ENCODE results near the gene GRM7.

Gene GRM7

GRCh38 chr3:7432610-7433009 lies 571.7 kb downstream of the GRM7 start:
- Histone ChIP-seq H2BK5ac (ENCODE audit: low read depth, low read length, poor library complexity) (no peak overlapping the region), H3K27ac (ENCODE audit: low read depth, low read length) (no peak overlapping the region), H3K4me2 (ENCODE audit: low read length) (no peak overlapping the region), H3K14ac (ENCODE audit: low read length) (no peak overlapping the region), H4K8ac (ENCODE audit: low read depth, low read length) (no peak overlapping the region), H3K36me3 (ENCODE audit: control insufficient read depth in 1 of 2, insufficient read depth in 2 of 2, low read length in 2 of 2) (no peaks in the 10 kb centered on the region), H2BK12ac (ENCODE audit: low read length) (no peak overlapping the region), H3K4ac (ENCODE audit: low read depth, low read length) (no peak overlapping the region), H3K79me1 (ENCODE audit: low read length) (no peaks in the 10 kb centered on the region), H2AFZ (ENCODE audit: insufficient read depth, low read length, poor library complexity) (no peak overlapping the region), H2AK5ac (ENCODE audit: low read length) (no peak overlapping the region), H4K12ac (ENCODE audit: low read depth, low read length) (no peak overlapping the region), H3K4me1 (ENCODE audit: control insufficient read depth in 1 of 2, insufficient read depth in 2 of 2, low read length in 2 of 2) (no peaks in the 10 kb centered on the region), H3K18ac (ENCODE audit: low read length) (no peak overlapping the region), H3K79me2 (ENCODE audit: control insufficient read depth, insufficient read depth, low read length, poor library complexity) (no peaks in the 10 kb centered on the region), H3K23ac (ENCODE audit: low read length) (no peak overlapping the region), H2BK120ac (ENCODE audit: insufficient read depth, low read length, poor library complexity) (no peak overlapping the region), H4K91ac (ENCODE audit: low read depth, low read length) (no peak overlapping the region), H3K9ac (ENCODE audit: low read length) (no peak overlapping the region), H3K27me3 (ENCODE audit: insufficient read depth, low read length) (no peaks in the 10 kb centered on the region), H3K4me3 (ENCODE audit: low read depth, low read length) (no peak overlapping the region), H3K9me3 (ENCODE audit: insufficient read depth, low read depth, low read length) (no peaks in the 10 kb centered on the region)
- WGBS (ENCODE audit: extremely low coverage, insufficient coverage, insufficient read length) = no CpG with 5 or more reads among the region's 2 CpGs
- DNase-seq = no peak

GRCh38 chr3:7433073-7433472 lies 572.2 kb downstream of the GRM7 start:
- Histone ChIP-seq H3K18ac (ENCODE audit: low read length) (no peak overlapping the region), H2BK12ac (ENCODE audit: low read length) (no peak overlapping the region), H3K23ac (ENCODE audit: low read length) (no peak overlapping the region), H3K36me3 (ENCODE audit: control insufficient read depth in 1 of 2, insufficient read depth in 2 of 2, low read length in 2 of 2) (no peaks in the 10 kb centered on the region), H3K79me1 (ENCODE audit: low read length) (no peaks in the 10 kb centered on the region), H3K27ac (ENCODE audit: low read depth, low read length) (no peak overlapping the region), H3K9ac (ENCODE audit: low read length) (no peak overlapping the region), H2AK5ac (ENCODE audit: low read length) (no peak overlapping the region), H3K4me3 (ENCODE audit: low read depth, low read length) (no peak overlapping the region), H3K4me1 (ENCODE audit: control insufficient read depth in 1 of 2, insufficient read depth in 2 of 2, low read length in 2 of 2) (no peaks in the 10 kb centered on the region), H2AFZ (ENCODE audit: insufficient read depth, low read length, poor library complexity) (no peak overlapping the region), H3K9me3 (ENCODE audit: insufficient read depth, low read depth, low read length) (no peaks in the 10 kb centered on the region), H2BK120ac (ENCODE audit: insufficient read depth, low read length, poor library complexity) (no peak overlapping the region), H3K14ac (ENCODE audit: low read length) (no peak overlapping the region), H4K12ac (ENCODE audit: low read depth, low read length) (no peak overlapping the region), H4K8ac (ENCODE audit: low read depth, low read length) (no peak overlapping the region), H3K4ac (ENCODE audit: low read depth, low read length) (no peak overlapping the region), H2BK5ac (ENCODE audit: low read depth, low read length, poor library complexity) (no peak overlapping the region), H3K79me2 (ENCODE audit: control insufficient read depth, insufficient read depth, low read length, poor library complexity) (no peaks in the 10 kb centered on the region), H4K91ac (ENCODE audit: low read depth, low read length) (no peak overlapping the region), H3K4me2 (ENCODE audit: low read length) (no peak overlapping the region), H3K27me3 (ENCODE audit: insufficient read depth, low read length) (no peaks in the 10 kb centered on the region)
- WGBS (ENCODE audit: extremely low coverage, insufficient coverage, insufficient read length) = no CpG with 5 or more reads among the region's 2 CpGs
- no peak for DNase-seq

GRCh38 chr3:7436542-7436941 lies 575.6 kb downstream of the GRM7 start:
- DNase-seq = no peak
- Histone ChIP-seq H2BK120ac (ENCODE audit: insufficient read depth, low read length, poor library complexity) (no peak overlapping the region), H3K4me3 (ENCODE audit: low read depth, low read length) (no peak overlapping the region)

GRCh38 chr3:7437231-7437630 lies 576.3 kb downstream of the GRM7 start:
- DNase-seq = no peak

More at GRCh38 chr3:7436542-7436941, 575.6 kb downstream of the GRM7 start:
- no peak overlapping the region for H3K4me2 ChIP-seq (ENCODE audit: low read length)
- no peak overlapping the region for H3K14ac ChIP-seq (ENCODE audit: low read length)
- peaks cover 0 to 1% of the 10 kb centered on the region in 2 experiments for H3K4me1 ChIP-seq (ENCODE audit: control insufficient read depth in 1 of 2, insufficient read depth in 2 of 2, low read length in 2 of 2)
- H3K18ac ChIP-seq (ENCODE audit: low read length) = no peak overlapping the region
- no peaks in the 10 kb centered on the region for H3K79me2 ChIP-seq (ENCODE audit: control insufficient read depth, insufficient read depth, low read length, poor library complexity)
- H3K9me3 ChIP-seq (ENCODE audit: insufficient read depth, low read depth, low read length) = no peaks in the 10 kb centered on the region
- H3K27ac ChIP-seq (ENCODE audit: low read depth, low read length) = no peak overlapping the region
- no peak overlapping the region for H2AFZ ChIP-seq (ENCODE audit: insufficient read depth, low read length, poor library complexity)
- no peaks in the 10 kb centered on the region for H3K36me3 ChIP-seq (ENCODE audit: control insufficient read depth in 1 of 2, insufficient read depth in 2 of 2, low read length in 2 of 2)
- no peak overlapping the region for H3K4ac ChIP-seq (ENCODE audit: low read depth, low read length)
- no peak overlapping the region for H2BK12ac ChIP-seq (ENCODE audit: low read length)
- H2AK5ac ChIP-seq (ENCODE audit: low read length) = no peak overlapping the region
- no peak overlapping the region for H4K91ac ChIP-seq (ENCODE audit: low read depth, low read length)
- no peak overlapping the region for H3K23ac ChIP-seq (ENCODE audit: low read length)
- no peaks in the 10 kb centered on the region for H3K79me1 ChIP-seq (ENCODE audit: low read length)
- no peak overlapping the region for H2BK5ac ChIP-seq (ENCODE audit: low read depth, low read length, poor library complexity)
- no peak overlapping the region for H3K9ac ChIP-seq (ENCODE audit: low read length)
- H4K8ac ChIP-seq (ENCODE audit: low read depth, low read length) = no peak overlapping the region
- WGBS (ENCODE audit: extremely low coverage, insufficient coverage, insufficient read length) = no CpG with 5 or more reads among the region's 1 CpG
- H4K12ac ChIP-seq (ENCODE audit: low read depth, low read length) = no peak overlapping the region
- no peaks in the 10 kb centered on the region for H3K27me3 ChIP-seq (ENCODE audit: insufficient read depth, low read length)

More at GRCh38 chr3:7437231-7437630, 576.3 kb downstream of the GRM7 start:
- no peak overlapping the region for H3K23ac ChIP-seq (ENCODE audit: low read length)
- no CpG with 5 or more reads among the region's 1 CpG for WGBS (ENCODE audit: extremely low coverage, insufficient coverage, insufficient read length)
- no peak overlapping the region for H3K14ac ChIP-seq (ENCODE audit: low read length)
- peaks cover 0 to 1% of the 10 kb centered on the region in 2 experiments for H3K4me1 ChIP-seq (ENCODE audit: control insufficient read depth in 1 of 2, insufficient read depth in 2 of 2, low read length in 2 of 2)
- H4K8ac ChIP-seq (ENCODE audit: low read depth, low read length) = no peak overlapping the region
- no peak overlapping the region for H4K12ac ChIP-seq (ENCODE audit: low read depth, low read length)
- no peak overlapping the region for H2BK5ac ChIP-seq (ENCODE audit: low read depth, low read length, poor library complexity)
- H3K4me2 ChIP-seq (ENCODE audit: low read length) = no peak overlapping the region
- no peaks in the 10 kb centered on the region for H3K79me2 ChIP-seq (ENCODE audit: control insufficient read depth, insufficient read depth, low read length, poor library complexity)
- no peak overlapping the region for H3K27ac ChIP-seq (ENCODE audit: low read depth, low read length)
- no peak overlapping the region for H3K4me3 ChIP-seq (ENCODE audit: low read depth, low read length)
- no peak overlapping the region for H2BK120ac ChIP-seq (ENCODE audit: insufficient read depth, low read length, poor library complexity)
- H3K27me3 ChIP-seq (ENCODE audit: insufficient read depth, low read length) = no peaks in the 10 kb centered on the region
- no peak overlapping the region for H2BK12ac ChIP-seq (ENCODE audit: low read length)
- no peak overlapping the region for H2AFZ ChIP-seq (ENCODE audit: insufficient read depth, low read length, poor library complexity)
- H3K9me3 ChIP-seq (ENCODE audit: insufficient read depth, low read depth, low read length) = no peaks in the 10 kb centered on the region
- H3K79me1 ChIP-seq (ENCODE audit: low read length) = no peaks in the 10 kb centered on the region
- no peak overlapping the region for H4K91ac ChIP-seq (ENCODE audit: low read depth, low read length)
- no peak overlapping the region for H3K4ac ChIP-seq (ENCODE audit: low read depth, low read length)
- H3K36me3 ChIP-seq (ENCODE audit: control insufficient read depth in 1 of 2, insufficient read depth in 2 of 2, low read length in 2 of 2) = no peaks in the 10 kb centered on the region
- no peak overlapping the region for H3K9ac ChIP-seq (ENCODE audit: low read length)
- H3K18ac ChIP-seq (ENCODE audit: low read length) = no peak overlapping the region
- no peak overlapping the region for H2AK5ac ChIP-seq (ENCODE audit: low read length)
